IgD-negative memory B cell (primary cell): ENCODE data around the gene IGSF21. TPM values are rescaled to one million over a fixed set of nuclear protein-coding genes. Genes with fewer than 3 reads are reported as not detected.
A peak's percentile ranks its signal among the peaks of the same experiment; 100 is the strongest.

ENCODE experiments used
- H3K27ac Mint-ChIP-seq, 3 donors: one replicate each; pipeline ENCODE4 v1.8.0; 2020 to 2022; ENCODE audit warnings: mild to moderate bottlenecking in 3 of 3, mixed read lengths in 3 of 3, moderate library complexity in 1 of 3
- H3K27me3 Mint-ChIP-seq: one replicate; pipeline ENCODE4 v1.8.0; 2021; ENCODE audit warnings: mixed read lengths
- H3K36me3 Mint-ChIP-seq: one replicate; pipeline ENCODE4 v1.8.0; 2020; ENCODE audit warnings: mild to moderate bottlenecking, mixed read lengths
- H3K4me1 Mint-ChIP-seq, 3 donors: one replicate each; pipeline ENCODE4 v1.8.0; 2020 to 2022; ENCODE audit warnings: mixed read lengths in 3 of 3, mild to moderate bottlenecking in 1 of 3
- H3K4me3 Mint-ChIP-seq, 4 donors: one replicate each; pipeline ENCODE4 v1.8.0; 2020 to 2022; ENCODE audit warnings: mild to moderate bottlenecking in 4 of 4, mixed read lengths in 4 of 4, moderate library complexity in 3 of 4
- H3K9me3 Mint-ChIP-seq, 3 donors: one replicate each; pipeline ENCODE4 v1.8.0; 2020 to 2021; ENCODE audit warnings: mixed read lengths in 3 of 3, mild to moderate bottlenecking in 1 of 3
- polyA plus RNA-seq: library from polyadenylated mRNA; unstranded; fragments of 300-500 nt; fragmentation: Illumina TruSeq; gene quantifications from one replicate; pipeline ENCODE4 v1.2.3, GENCODE V29; 2021

The IGSF21 gene
- polyA plus RNA-seq, 1 donor from 2014 or later = not detected

DNA sequence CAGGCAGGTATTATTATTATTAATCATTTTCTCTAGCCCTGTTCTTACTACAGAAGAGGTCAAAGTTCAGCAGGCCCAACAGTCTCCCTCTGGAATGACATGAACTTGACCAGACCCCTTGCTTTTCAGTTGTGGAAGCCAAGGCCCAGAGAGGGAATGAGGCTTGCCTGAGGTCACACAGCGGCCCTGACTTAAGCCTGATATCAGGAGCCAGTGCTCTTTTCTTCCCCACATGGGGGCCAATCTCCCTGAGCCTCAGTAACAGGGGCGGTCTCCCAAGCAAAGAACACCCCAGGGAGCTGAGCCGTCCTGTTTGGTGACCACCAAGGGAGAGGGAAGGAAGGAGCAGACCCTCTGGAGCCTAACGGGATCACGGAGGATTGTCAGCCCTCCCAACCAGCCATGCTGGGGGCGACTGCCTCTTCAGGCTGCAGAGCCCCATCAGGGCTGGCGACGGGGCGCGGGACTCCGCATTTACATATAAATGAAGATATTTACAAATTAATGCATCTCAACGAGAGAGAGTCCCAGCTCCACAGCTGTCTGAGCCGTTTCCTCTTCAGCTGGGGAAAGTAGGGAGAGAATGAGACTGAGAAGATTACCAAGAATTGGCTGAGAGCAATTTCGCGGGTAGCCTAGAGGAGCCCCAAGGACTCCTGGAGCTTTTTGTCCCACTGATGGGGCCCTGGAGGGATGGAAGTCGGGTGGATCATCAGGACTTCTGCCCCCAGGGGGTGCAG, 187.0 kb downstream of the IGSF21 start:
- H3K4me3 Mint-ChIP-seq = no peak overlapping the region
- H3K4me1 Mint-ChIP-seq = peaks cover 0 to 4% (median 0%) of the 10 kb centered on the region in 3 donors
- no peaks in the 10 kb centered on the region for H3K9me3 Mint-ChIP-seq
- H3K27me3 Mint-ChIP-seq = peaks cover 40% of the 10 kb centered on the region
- H3K36me3 Mint-ChIP-seq = no peaks in the 10 kb centered on the region
- H3K27ac Mint-ChIP-seq = no peak overlapping the region

DNA sequence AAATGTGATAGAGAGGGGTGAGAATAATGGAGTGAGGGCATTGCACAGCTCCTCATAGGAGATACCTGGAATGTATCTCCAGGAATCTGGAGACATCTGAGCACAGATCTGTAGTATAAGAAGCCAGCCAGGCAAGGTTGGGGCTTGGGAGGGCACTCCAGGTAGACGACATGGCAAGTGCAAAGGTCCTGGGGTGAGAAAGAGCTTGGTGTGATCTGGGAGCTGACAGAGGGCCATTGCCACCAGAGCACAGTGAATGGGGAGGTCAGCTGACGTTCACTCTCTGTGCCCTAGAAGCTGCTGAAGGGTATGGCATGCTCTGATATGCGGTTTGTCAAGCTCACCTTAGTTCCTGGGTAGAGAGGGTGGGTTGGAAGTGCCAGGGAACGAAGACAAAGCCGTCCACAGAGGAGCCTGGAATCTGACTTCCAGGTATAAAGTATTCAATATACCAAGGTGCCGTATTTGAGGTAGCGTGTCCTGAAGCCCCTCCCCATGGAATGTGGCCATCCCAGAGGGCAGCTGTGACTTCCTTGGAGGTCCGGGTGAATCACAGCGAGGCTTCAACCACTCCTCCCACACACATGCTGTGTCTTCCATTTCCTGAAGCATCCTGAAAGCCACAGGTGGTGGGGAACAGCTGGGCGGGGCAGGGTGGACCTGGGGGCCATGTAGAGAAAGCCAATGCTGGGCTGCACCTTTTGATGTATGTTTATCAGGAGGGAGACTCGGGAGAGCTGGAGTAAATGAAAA, 190.5 kb downstream of the IGSF21 start:
- H3K27me3 Mint-ChIP-seq = peaks cover 28% of the 10 kb centered on the region
- peaks cover 0 to 1% (median 0%) of the 10 kb centered on the region in 3 donors for H3K4me1 Mint-ChIP-seq
- no peak overlapping the region for H3K4me3 Mint-ChIP-seq
- H3K27ac Mint-ChIP-seq = no peak overlapping the region
- no peaks in the 10 kb centered on the region for H3K9me3 Mint-ChIP-seq
- H3K36me3 Mint-ChIP-seq = no peaks in the 10 kb centered on the region

DNA sequence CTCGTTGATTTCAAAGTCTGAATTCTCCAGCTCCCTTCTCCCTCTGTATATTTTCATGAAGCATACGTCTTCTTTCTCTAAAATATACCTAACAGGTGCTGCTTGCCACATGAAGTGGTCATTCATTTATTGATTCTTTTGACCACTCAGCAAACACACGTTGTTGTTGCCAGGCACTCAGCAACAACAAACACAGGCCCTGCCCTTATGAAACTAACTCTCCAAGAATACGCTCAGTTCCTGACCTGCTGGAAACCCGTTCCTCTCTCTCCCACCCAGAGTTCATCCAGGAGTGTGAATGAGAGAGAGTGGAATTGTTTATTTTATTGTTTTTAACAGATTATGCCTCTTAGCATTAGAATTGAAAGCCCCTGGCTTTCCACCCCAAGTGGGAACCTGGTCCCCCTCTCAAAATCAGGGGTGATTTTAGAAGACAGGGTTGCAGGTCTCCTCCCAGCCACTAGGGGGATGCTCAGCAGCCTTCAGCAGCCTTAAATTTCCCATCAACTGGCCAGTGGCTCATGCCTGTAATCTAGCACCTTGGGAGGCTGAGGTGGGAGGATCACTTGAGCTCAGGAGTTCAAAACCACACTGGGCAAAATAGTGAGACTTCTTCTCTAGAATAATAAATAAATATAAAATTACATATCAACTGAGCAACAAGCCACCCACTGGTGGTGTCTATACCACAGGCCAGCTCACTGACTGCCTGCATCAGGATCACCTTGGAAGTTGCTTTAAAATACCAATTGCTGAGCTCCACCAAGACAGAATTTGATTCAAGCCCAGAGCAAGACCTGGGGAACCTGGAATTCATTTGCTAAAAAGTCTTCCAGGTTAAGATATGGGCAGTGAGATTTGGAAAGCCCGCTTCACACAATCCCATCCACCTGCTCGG, 192.1 kb downstream of the IGSF21 start:
- H3K27me3 Mint-ChIP-seq = peaks cover 20% of the 10 kb centered on the region
- H3K27ac Mint-ChIP-seq = no peak overlapping the region
- H3K9me3 Mint-ChIP-seq = no peaks in the 10 kb centered on the region
- no peaks in the 10 kb centered on the region for H3K36me3 Mint-ChIP-seq
- peaks cover 0 to 1% (median 0%) of the 10 kb centered on the region in 3 donors for H3K4me1 Mint-ChIP-seq
- no peak overlapping the region for H3K4me3 Mint-ChIP-seq

DNA sequence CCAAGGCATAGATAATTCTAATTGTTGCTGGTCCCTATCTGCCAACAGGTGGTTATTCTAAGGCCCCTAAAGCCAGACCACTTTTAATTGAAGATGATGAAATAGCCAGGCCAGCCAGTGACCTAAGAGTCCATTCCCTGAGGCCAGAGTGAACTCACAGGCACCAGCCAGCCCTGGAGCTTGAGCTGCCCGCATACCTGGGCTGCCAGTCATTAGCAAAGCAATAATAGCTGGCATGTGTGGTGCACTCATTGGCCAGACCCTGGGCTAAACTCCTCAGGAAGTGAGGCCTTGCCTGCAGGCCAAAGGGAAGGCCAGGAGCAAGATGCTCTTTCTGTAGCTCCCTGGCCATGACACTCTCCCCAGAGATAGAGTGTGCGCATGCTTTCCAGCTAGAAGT, 192.8 kb downstream of the IGSF21 start:
- Mint-ChIP-seq H3K4me3 (no peak overlapping the region), H3K36me3 (no peaks in the 10 kb centered on the region), H3K9me3 (no peaks in the 10 kb centered on the region), H3K27me3 (peaks cover 18% of the 10 kb centered on the region), H3K4me1 (peaks cover 0 to 1% (median 0%) of the 10 kb centered on the region in 3 donors), H3K27ac (no peak overlapping the region)

DNA sequence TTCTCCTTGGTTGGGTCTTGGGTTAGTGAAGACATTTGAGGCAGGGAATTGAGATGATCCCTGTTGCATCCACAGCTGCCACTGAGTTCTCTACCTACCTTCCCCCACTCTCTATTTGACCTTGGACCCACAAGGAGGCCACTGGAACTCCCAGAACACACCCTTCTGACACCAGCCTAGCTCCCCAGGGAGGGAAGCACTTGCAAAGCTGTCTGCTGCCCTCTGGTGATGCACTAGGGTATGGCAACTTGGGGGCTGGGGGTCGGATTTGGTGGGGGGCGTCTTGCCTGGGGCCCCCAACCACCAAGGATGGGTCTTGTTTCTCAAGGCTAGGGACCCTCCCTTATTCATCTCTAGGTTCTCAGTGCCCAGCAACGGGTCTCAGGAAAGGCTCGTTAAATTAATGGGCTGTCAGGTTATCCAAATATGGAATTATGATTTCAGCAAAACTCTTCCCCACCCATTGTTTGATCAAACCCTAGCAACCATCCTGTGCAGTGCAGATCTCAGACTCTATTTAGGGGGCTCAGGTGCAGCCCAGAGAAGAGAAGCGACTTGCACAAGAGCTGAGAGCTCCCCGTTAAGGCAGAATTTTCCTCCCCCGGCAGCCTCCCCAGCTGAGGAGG, 195.3 kb downstream of the IGSF21 start:
- H3K4me3 Mint-ChIP-seq = no peak overlapping the region
- H3K36me3 Mint-ChIP-seq = no peaks in the 10 kb centered on the region
- peaks cover 9% of the 10 kb centered on the region for H3K27me3 Mint-ChIP-seq
- no peak overlapping the region for H3K27ac Mint-ChIP-seq
- H3K4me1 Mint-ChIP-seq = peaks cover 0 to 1% (median 0%) of the 10 kb centered on the region in 3 donors
- H3K9me3 Mint-ChIP-seq = no peaks in the 10 kb centered on the region

DNA sequence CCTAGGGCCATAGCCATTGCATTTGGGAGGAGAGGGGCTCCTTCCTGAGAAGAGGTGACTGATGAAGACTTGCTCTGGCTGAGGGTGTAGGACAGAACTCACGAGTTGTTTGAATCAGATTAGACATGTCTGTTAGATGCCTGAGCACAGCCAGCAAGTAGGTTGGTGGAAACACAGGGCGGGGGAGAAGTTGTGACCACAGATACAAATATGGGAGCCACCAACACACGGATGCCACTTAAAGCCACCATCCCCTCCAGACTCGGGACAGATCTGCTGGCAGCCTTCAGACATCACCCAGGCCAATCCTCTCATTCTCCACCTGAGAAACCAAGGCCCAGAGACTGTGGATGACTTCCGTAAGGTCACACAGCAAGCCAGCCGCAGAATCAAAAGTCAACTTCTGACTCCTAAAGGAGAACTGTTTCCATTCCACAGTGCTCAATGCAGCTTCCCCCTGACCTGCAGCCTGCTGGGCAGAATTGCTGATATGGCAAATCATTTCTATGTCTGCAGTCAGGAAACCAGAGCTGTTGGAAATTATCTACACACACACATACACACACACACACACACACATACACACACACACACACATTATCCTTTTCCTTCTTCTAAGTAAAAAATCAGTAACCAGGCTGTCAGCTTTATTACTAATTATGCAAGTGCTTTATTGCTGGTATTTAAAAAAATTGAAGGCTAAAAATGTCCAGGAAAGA, 196.7 kb downstream of the IGSF21 start:
- no peak overlapping the region for H3K4me3 Mint-ChIP-seq
- no peaks in the 10 kb centered on the region for H3K36me3 Mint-ChIP-seq
- no peak overlapping the region for H3K27ac Mint-ChIP-seq
- no peaks in the 10 kb centered on the region for H3K4me1 Mint-ChIP-seq
- no peaks in the 10 kb centered on the region for H3K9me3 Mint-ChIP-seq
- peaks cover 2% of the 10 kb centered on the region for H3K27me3 Mint-ChIP-seq

DNA sequence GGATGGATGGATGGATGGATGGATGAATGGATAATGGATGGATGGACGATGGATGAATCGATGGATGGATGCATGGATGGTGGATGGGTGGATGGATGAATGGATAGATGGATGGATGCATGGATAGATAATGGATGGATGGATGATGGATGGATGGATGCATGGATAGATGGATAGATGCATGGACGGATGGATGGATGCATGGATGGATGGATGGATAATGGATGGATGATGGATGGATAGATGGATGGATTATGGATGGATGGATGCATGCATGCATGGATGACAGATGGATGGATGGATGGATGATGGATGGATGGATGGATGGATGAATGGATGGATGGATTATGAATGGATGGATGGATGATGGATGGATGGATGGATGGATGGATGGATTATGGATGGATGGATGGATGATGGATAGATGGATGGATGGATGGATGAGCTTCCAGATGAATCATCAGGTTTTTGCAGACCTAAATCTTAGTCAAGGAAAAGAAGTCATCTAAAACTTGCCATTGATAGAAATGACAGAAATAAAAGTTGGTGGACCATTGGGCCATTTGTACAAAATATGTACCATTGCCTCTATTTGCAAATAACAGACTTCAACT, 197.7 kb downstream of the IGSF21 start:
- H3K4me1 Mint-ChIP-seq = no peaks in the 10 kb centered on the region
- no peaks in the 10 kb centered on the region for H3K9me3 Mint-ChIP-seq
- H3K4me3 Mint-ChIP-seq = no peak overlapping the region
- no peaks in the 10 kb centered on the region for H3K36me3 Mint-ChIP-seq
- H3K27ac Mint-ChIP-seq = no peak overlapping the region
- H3K27me3 Mint-ChIP-seq = peaks cover 2% of the 10 kb centered on the region

DNA sequence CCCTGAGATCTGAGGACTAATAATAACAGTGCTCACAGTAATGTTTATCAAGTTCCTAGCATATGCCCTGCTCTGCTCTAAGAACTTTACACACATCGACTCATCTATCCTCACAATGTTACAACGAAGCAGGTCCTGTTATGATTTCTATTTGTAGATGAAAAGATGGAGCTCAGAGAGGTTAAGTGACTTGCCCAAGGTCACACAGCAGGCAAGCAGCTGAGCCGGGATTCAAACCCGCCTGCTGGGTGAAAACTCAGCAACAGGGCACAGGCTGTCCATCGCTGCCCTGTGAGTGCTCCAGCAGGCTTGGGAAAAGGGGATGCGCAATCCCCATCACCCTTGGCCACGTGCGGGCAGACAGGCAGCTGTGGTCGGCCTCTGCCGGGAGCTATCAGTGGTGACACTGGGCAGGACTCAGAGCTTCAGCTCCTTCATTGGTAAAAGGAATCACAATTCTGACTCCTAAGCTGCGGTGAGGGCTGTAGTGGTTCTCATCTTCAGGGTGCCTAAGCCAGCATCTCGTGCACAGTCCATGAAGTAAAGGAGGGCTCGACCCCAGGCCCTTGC, 199.8 kb downstream of the IGSF21 start:
- peaks cover 0 to 3% (median 0%) of the 10 kb centered on the region in 3 donors for H3K9me3 Mint-ChIP-seq
- H3K4me1 Mint-ChIP-seq = no peaks in the 10 kb centered on the region
- no peak overlapping the region for H3K4me3 Mint-ChIP-seq
- H3K27ac Mint-ChIP-seq = no peak overlapping the region
- peaks cover 4% of the 10 kb centered on the region for H3K27me3 Mint-ChIP-seq
- peaks cover 2% of the 10 kb centered on the region for H3K36me3 Mint-ChIP-seq

DNA sequence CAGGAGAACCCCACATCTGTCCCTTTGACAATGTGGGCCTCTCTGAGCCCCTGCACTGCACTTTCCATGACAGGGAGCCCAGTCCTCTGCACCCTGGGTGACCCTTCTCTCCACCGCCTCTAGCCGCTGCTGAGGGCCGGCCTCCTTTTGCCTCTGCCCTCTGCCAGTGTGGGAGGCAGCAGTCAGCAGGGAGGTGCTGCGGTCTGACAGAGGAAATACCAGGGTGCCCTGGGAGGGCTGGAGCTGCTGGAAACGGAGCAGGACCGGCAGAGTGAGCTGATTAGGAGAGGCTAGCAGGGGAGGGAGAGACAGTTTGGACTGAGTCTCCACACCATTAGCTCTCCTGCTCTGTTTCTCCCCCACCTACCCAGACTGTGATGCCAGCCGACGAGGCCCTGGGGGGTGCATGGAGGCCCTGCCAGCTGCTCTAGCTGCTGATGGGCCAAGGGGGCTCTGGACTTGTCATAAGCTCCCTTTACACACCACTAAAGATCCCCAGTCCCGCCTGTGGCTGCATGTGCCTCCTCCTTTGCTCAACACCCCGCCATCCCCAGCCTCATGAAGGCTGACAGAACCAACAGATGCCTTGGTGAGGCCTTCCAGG, 202.1 kb downstream of the IGSF21 start:
- Mint-ChIP-seq H3K27me3 (peaks cover 2% of the 10 kb centered on the region), H3K27ac (no peak overlapping the region), H3K36me3 (peaks cover 2% of the 10 kb centered on the region), H3K4me3 (no peak overlapping the region), H3K9me3 (peaks cover 0 to 3% (median 0%) of the 10 kb centered on the region in 3 donors), H3K4me1 (no peaks in the 10 kb centered on the region)

DNA sequence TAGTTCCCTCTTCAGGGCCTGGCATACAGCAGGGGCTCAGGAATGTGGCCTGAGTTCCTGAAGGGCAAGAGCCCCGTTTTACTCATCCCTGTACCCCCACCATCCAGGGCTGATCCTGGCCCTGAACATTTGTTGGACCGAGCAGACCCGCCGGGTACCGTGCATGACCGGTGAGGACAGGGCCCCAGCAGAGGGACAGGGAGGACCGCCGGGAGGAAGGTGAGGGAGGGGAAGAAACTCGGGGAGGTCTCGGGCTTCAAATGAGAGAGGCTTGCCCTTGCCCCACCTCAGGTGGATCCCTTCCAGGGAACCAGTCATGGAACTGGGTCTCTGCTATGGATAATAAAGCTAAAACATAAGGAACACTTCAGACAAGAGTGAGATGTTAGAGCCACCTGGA, 205.4 kb downstream of the IGSF21 start:
- peaks cover 0 to 3% (median 2%) of the 10 kb centered on the region in 3 donors for H3K9me3 Mint-ChIP-seq
- H3K4me1 Mint-ChIP-seq = no peaks in the 10 kb centered on the region
- peaks cover 2% of the 10 kb centered on the region for H3K27me3 Mint-ChIP-seq
- peaks cover 2% of the 10 kb centered on the region for H3K36me3 Mint-ChIP-seq
- H3K27ac Mint-ChIP-seq = peak overlapping the region in 1 of 3 donors; percentile 62
- no peak overlapping the region for H3K4me3 Mint-ChIP-seq

DNA sequence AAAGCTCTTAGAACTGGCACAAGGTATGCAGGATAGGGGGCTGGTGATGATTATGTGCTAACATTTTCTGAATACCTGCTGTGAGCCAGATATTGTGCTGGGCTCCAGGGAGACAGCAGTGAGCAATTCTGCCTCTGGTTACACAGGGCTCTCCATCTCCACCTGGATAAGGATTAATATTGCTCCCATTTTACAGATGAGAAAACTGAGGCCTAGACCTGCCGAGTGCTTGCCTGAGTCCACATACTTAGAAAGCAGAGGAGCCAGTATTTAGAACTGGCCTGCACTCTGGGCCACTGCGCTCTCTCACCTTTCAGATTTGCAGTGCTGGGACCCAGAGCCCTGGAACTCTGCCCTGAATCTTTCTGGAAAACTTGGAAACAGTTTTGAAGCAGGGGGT, 205.9 kb downstream of the IGSF21 start:
- H3K27ac Mint-ChIP-seq = peak overlapping the region in 1 of 3 donors; percentile 62
- H3K4me3 Mint-ChIP-seq = no peak overlapping the region
- H3K27me3 Mint-ChIP-seq = peaks cover 2% of the 10 kb centered on the region
- peaks cover 0 to 3% (median 2%) of the 10 kb centered on the region in 3 donors for H3K9me3 Mint-ChIP-seq
- no peaks in the 10 kb centered on the region for H3K4me1 Mint-ChIP-seq
- H3K36me3 Mint-ChIP-seq = peaks cover 2% of the 10 kb centered on the region

DNA sequence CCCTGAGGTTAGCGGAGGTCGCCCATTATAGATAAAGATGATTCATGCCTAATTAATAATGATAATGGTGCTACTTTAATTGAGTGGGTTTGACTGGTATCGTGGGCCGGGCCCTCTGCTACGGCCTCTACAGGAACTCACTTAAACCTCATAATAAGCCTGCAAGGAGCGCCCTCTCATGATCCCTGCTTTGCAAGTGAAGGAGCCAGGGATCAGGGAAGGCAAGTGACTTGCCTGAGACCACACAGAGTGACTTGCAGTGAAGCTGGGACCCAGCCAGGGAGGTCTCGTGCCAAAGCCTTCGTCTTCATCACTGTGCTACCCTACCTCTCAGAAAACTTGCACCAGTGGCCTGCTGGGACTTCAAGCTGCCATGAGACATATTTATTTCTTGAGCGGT, 206.8 kb downstream of the IGSF21 start:
- peak overlapping the region in 1 of 3 donors; percentile 10 for H3K27ac Mint-ChIP-seq
- no peaks in the 10 kb centered on the region for H3K4me1 Mint-ChIP-seq
- H3K36me3 Mint-ChIP-seq = peaks cover 2% of the 10 kb centered on the region
- no peak overlapping the region for H3K4me3 Mint-ChIP-seq
- H3K27me3 Mint-ChIP-seq = peaks cover 2% of the 10 kb centered on the region
- peaks cover 0 to 7% (median 2%) of the 10 kb centered on the region in 3 donors for H3K9me3 Mint-ChIP-seq

DNA sequence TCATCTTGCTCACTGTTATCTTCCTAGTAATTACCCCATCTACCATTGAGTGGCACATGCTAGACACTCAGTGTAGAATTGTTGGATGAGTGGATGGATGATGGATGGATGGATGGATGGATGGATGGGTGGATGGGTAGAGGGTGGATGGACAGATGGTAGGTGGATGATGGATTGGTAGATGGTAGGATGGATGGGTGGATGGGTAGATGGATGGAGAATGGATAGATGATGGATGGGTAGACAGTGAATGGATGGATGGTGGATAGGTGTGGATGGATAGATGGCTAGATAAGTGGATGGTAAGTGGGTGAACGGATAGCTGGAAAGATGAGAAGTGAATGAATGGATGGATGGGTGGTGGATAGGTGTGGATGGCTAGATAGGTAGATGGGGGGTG, 207.9 kb downstream of the IGSF21 start:
- Mint-ChIP-seq H3K27me3 (peaks cover 2% of the 10 kb centered on the region), H3K4me3 (no peak overlapping the region), H3K36me3 (peaks cover 2% of the 10 kb centered on the region), H3K27ac (no peak overlapping the region), H3K9me3 (peaks cover 0 to 7% (median 2%) of the 10 kb centered on the region in 3 donors), H3K4me1 (no peaks in the 10 kb centered on the region)
